K562 (cell line): ENCODE data around the gene FRMPD4. TPM values are rescaled to one million over a fixed set of nuclear protein-coding genes. Genes with fewer than 3 reads are reported as not detected.

Source experiments
- polyA plus RNA-seq, 8 experiments: library from polyadenylated mRNA; depleted of rRNA in 4 of 8; stranded (reverse) in 5 of 8; unstranded in 3 of 8; fragments of >200 nt; fragmentation: Nextera tagmentation in 2 of 8; fragmentation: Illumina TruSeq in 1 of 8; extraction: Ambion mirVana in 2 of 8; extraction: Trizol in 1 of 8; gene quantifications; 2 replicates each; pipeline versions ENCODE4 v1.2.1 to v1.2.3, GENCODE V29; 2011 to 2014; ENCODE audit warnings: inconsistent platforms in 1 of 8, missing spikeins in 1 of 8
- total RNA-seq, 7 experiments: library from RNA; depleted of rRNA in 6 of 7; stranded (reverse); fragments of >200 nt in 6 of 7; fragmentation: Illumina TruSeq in 2 of 7; extraction: Trizol in 2 of 7; gene quantifications; 2 replicates each; pipeline versions ENCODE4 v1.2.1 to v1.2.3, GENCODE V29; 2011 to 2021; ENCODE audit warnings: low replicate concordance in 1 of 7
- TF ChIP-seq, protein P1 (sequence below), 2 experiments: fragments of 450-650 bp in 1 of 2; sonication (generic) in 1 of 2; formaldehyde crosslinking in 1 of 2; IDR thresholded peaks; 2 replicates each; pipeline versions ENCODE4 v1.7.1 to v1.9.0; 2016 to 2022; ENCODE audit warnings: inconsistent platforms in 1 of 2, mild to moderate bottlenecking in 1 of 2, missing genetic modification reagents in 1 of 2

Gene FRMPD4
- total and polyA plus RNA-seq, 9 of the 15 experiments (the other 6 are each of a cell fraction or from before 2014, with no cell fraction given), result not detected

DNA sequence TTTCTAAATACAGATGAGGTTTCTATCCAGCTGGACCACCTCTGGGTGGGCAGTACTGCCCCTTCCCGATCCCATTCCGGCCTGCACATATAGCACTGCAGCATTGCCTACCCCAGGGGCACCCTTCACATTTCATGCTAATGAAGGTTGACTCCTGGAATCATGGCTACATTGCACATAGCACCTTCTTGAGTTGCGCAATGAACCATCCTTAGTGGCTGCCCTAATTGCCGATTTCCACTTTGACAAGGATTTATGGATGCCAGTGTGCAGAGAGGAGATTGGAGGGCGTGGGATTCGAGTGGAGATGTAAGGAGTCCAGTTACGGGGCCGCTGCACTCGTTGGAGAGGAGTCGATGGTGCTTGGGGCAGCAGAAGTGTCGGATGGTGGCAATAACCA, 229.0 kb downstream of the FRMPD4 start (continued):
- TF ChIP-seq, protein P1, sequence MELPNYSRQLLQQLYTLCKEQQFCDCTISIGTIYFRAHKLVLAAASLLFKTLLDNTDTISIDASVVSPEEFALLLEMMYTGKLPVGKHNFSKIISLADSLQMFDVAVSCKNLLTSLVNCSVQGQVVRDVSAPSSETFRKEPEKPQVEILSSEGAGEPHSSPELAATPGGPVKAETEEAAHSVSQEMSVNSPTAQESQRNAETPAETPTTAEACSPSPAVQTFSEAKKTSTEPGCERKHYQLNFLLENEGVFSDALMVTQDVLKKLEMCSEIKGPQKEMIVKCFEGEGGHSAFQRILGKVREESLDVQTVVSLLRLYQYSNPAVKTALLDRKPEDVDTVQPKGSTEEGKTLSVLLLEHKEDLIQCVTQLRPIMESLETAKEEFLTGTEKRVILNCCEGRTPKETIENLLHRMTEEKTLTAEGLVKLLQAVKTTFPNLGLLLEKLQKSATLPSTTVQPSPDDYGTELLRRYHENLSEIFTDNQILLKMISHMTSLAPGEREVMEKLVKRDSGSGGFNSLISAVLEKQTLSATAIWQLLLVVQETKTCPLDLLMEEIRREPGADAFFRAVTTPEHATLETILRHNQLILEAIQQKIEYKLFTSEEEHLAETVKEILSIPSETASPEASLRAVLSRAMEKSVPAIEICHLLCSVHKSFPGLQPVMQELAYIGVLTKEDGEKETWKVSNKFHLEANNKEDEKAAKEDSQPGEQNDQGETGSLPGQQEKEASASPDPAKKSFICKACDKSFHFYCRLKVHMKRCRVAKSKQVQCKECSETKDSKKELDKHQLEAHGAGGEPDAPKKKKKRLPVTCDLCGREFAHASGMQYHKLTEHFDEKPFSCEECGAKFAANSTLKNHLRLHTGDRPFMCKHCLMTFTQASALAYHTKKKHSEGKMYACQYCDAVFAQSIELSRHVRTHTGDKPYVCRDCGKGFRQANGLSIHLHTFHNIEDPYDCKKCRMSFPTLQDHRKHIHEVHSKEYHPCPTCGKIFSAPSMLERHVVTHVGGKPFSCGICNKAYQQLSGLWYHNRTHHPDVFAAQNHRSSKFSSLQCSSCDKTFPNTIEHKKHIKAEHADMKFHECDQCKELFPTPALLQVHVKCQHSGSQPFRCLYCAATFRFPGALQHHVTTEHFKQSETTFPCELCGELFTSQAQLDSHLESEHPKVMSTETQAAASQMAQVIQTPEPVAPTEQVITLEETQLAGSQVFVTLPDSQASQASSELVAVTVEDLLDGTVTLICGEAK (IDR thresholded peaks at IDR 0.05), result no peak
- TF ChIP-seq, protein P1 (CRISPR knock-in tag; IDR thresholded peaks at IDR 0.05), result no peak
- TF ChIP-seq, all 486 proteins: peak for 1
